Measurements from ENCODE around the gene ZSCAN5A.
"Not testable (repeated sequence)": the region's sequence is repeated elsewhere in the genome, so short reads cannot be mapped to it uniquely, and the experiment has no call there.

ZSCAN5A gene

DNA sequence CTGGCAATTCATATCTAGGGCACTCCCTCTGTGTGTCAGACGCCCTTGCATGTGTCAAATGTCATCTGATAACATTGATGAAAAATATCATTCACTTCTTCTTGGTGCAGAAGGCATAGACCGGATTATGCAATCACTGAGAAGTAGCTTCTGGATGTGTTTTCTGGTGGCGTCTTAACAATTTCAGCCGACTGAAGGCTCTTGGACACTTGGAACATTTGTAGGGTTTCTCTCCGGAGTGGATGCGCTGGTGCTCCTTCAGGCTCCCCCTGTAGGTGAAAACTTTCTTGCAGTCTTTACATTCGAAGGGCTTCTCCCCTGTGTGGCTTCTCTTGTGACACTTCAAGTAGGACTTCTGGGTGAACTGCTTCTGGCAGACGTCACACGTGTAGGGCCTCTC, 93.2 kb downstream of the ZSCAN5A start:
- not testable (repeated sequence) for H3K4me3 ChIP-seq (ENCODE audit: low read length); DNase-seq (ENCODE audit: low read depth)
- TF ChIP-seq, protein P1, sequence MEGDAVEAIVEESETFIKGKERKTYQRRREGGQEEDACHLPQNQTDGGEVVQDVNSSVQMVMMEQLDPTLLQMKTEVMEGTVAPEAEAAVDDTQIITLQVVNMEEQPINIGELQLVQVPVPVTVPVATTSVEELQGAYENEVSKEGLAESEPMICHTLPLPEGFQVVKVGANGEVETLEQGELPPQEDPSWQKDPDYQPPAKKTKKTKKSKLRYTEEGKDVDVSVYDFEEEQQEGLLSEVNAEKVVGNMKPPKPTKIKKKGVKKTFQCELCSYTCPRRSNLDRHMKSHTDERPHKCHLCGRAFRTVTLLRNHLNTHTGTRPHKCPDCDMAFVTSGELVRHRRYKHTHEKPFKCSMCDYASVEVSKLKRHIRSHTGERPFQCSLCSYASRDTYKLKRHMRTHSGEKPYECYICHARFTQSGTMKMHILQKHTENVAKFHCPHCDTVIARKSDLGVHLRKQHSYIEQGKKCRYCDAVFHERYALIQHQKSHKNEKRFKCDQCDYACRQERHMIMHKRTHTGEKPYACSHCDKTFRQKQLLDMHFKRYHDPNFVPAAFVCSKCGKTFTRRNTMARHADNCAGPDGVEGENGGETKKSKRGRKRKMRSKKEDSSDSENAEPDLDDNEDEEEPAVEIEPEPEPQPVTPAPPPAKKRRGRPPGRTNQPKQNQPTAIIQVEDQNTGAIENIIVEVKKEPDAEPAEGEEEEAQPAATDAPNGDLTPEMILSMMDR (conservative IDR thresholded peaks at IDR 0.05; ENCODE audit: low read length): peak; percentile 21; the same call in 1 of the 2 replicates

DNA sequence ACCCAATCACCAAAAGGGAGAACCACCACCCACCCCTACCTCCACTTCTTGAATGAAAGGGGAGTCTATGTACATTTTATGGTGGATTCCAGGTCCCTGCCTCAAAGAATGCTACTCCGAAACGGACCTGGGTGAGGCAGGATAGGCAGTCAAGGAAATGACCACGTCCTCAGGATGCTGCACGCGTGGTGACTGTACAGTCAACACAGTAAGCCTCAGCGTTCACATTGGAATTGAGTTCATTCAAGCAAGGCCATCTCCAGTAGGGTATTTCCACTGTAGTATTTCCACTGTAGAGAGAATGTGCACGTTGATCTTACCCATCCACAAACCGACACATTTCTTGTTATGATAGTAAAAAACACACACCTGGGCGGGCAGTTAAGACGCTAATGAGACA, 95.7 kb downstream of the ZSCAN5A start:
- TF ChIP-seq, protein P1 (conservative IDR thresholded peaks at IDR 0.05; ENCODE audit: low read length): no peak
- H3K4me3 ChIP-seq (ENCODE audit: low read length): no peak overlapping the region
- DNase-seq (ENCODE audit: low read depth): no peak

DNA sequence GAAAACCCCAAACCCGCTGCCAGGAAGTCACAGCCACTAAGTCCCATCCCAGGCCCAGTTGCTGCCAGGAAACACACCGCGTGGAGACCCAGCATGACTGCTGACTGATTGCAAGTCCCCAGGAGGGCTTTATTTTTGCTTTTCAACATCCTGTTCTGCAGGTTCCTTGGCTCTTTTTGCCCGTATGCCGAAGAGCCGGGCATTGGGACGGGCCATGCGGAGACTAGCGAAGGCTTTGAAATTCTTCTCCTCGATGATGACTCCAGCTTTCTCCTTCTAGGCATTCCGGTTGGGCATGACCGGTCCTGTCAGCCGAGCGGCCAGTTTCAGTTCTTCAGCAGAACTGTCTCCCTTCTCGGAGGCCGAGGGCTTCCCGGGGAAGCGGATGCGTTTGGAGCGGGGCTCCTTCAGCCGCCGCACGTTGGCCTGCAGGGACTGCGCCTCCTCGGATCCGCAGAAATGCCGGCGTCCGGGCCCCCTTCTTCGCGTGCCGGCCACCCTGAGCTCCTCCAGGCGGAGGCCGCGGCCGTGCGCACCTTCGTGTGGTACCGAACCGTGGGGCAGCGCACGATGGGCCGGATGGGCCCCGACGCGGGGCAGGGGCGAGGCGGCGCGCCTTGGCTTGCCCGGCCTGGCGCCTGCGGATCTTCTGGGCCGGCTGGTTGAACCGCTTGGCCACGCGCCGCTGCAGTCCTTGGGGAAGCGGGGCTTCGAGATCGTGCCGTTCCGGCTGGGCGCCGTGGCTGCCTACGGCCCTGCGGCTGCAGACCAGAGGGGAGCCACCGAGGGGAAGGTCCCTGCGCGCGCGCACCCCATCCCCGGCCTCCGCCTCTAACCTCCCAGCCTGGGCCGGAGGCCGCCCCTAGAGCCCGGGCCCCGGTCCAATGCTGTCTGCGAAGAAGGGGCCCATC, 97.3 kb downstream of the ZSCAN5A start:
- peak; percentile 33 for DNase-seq (ENCODE audit: low read depth)
- TF ChIP-seq, protein P1 (conservative IDR thresholded peaks at IDR 0.05; ENCODE audit: low read length): no peak
- H3K4me3 ChIP-seq (ENCODE audit: low read length): peak overlapping the region; percentile 36

DNA sequence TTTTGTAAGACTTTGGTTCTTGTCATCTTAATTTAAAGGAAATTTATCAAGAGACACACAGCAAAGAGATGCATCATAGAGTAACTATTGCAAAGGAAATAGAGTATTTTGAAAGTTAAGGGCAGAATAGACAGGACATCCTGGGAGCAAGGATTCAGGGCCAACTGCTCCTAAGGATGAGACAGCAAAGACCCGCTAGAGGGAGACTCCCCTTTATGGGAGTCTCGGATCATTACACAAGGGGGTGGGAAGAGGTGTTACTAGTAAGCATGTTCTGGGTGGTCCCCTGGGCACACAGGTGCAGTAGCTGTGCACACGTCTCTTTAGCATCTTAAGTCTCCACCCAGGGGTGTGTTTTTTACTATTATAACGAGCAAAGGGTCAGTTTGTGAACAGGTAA, 102.9 kb downstream of the ZSCAN5A start:
- H3K4me3 ChIP-seq (ENCODE audit: low read length): no peak overlapping the region
- TF ChIP-seq, protein P1 (conservative IDR thresholded peaks at IDR 0.05; ENCODE audit: low read length): no peak
- DNase-seq (ENCODE audit: low read depth): no peak

DNA sequence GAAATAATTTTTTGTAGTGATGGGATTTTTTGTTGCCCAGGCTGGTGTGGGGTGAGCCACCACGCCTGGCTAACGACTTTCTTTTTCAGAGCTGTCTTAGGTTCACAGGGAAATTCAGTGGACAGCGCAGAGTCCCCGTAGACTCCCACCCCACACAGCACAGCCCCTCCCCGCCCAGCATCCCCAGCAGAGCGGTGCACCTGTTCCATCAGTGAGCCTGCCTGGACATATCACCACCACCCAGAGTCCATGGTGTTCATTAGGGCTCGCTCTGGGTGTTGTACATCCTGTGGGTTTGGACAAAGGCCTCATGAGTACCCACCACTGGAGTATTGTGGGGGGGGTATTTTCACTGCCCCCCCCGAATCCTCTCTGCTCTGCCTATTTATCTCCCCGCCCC, 104.6 kb downstream of the ZSCAN5A start:
- not testable (repeated sequence) for H3K4me3 ChIP-seq (ENCODE audit: low read length); DNase-seq (ENCODE audit: low read depth)

DNA sequence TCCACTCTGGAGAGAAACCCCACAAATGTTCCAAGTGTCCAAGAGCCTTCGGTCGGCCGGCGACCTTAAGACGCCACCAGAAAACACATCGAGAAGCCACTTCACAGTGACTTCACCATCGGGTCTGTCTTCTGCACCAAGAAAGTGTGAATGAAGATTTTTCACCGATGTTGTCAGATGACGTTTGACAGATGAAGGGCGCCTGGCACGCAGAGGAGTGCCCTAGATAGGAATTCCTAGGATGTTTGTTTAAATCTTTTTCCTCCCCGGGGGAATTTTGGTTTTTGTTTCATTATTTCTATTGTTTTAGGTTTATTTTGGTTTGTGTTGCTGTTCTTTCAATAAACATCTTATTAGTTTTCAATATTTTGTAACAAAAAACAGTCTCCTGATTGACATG, 105.5 kb downstream of the ZSCAN5A start:
- DNase-seq (ENCODE audit: low read depth): no peak
- no peak overlapping the region for H3K4me3 ChIP-seq (ENCODE audit: low read length)
- TF ChIP-seq, protein P1 (conservative IDR thresholded peaks at IDR 0.05; ENCODE audit: low read length): no peak

DNA sequence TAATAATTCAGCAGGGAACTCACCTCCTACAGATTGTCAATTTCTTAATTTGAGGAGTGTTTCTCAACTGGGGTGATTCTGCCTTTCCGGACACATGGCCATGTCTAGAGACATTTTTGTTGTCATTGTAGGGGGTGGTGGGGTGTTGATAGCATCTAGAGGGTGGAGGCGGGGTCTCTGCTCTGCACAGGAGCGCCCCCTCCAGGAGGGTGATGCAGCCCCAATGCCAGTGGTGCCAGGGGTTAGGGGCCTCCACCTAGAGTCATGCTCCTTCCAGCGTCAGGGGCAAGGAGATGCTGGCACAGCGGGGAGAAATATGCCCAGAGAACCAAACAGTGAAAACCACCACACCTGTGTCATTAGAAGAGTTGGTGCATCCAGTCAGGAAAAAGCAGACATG, 107.1 kb downstream of the ZSCAN5A start:
- not testable (repeated sequence) for DNase-seq (ENCODE audit: low read depth); H3K4me3 ChIP-seq (ENCODE audit: low read length)

DNA sequence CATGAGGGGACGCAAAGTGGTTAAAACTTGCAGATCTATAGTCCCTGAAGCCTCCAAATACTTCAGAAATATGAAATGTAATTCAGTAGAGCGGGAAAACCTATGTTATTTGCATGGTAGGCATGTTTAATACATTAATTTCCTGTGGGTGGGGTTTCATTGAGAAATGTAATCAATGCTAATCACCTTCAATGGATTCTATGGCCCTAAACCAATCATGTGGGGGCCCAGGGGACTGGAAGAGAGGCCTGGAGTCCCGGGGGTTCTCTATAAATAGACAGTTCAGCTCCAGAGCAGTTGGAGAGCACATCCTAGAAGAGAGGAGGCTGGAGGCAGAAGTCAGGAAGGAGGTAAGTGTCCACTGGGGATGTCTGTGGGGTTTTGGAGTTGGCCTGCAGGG, 112.7 kb downstream of the ZSCAN5A start, which contains the start of gene ZSCAN5C:
Gene ZSCAN5C (plus strand): TSS at position 301 of the 400 bp plus-strand sequence. CDS start 3,641 bp downstream, outside the sequence.
- no peak within 1 kb of the TSS for H3K4me3 ChIP-seq (ENCODE audit: low read length)
- TF ChIP-seq, protein P1 (conservative IDR thresholded peaks at IDR 0.05; ENCODE audit: low read length): no peak
- no peak for DNase-seq (ENCODE audit: low read depth)
